GM23338 (cell line): ENCODE data around the gene KLHL7. TPM values are rescaled to one million over a fixed set of nuclear protein-coding genes. Genes with fewer than 3 reads are reported as not detected.

Experiments used
- ATAC-seq: fragments of 200-7000 bp; cut with Tn5 transposase; 3 replicates; pipeline ENCODE4 v1.9.1; 2020
- DNase-seq: peaks from one replicate; pipeline ENCODE4 v3.0.0-alpha.2; 2015; ENCODE audit warnings: low spot score
- H2AFZ ChIP-seq: fragments of 200-600 bp; sonication (generic); 2 replicates; pipeline ENCODE4 v1.8.0; 2016; ENCODE audit warnings: antibody characterized with exemption, mild to moderate bottlenecking, moderate library complexity
- H3F3A ChIP-seq: fragments of 200-600 bp; sonication (generic); replicated peaks from 2 replicates; pipeline ENCODE4 v1.8.0; 2017; ENCODE audit warnings: antibody characterized with exemption, mixed run types, low read depth
- H3K27ac ChIP-seq: fragments of 200-600 bp; sonication (generic); 2 replicates; pipeline ENCODE4 v1.6.1; 2016; ENCODE audit warnings: low read depth
- H3K27me3 ChIP-seq: fragments of 200-600 bp; sonication (generic); 2 replicates; pipeline ENCODE4 v1.8.0; 2016; ENCODE audit warnings: mild to moderate bottlenecking, mixed run types, moderate library complexity; ENCODE audit not compliant: insufficient read depth
- H3K36me3 ChIP-seq: fragments of 200-600 bp; sonication (generic); 2 replicates; pipeline ENCODE4 v1.8.0; 2016; ENCODE audit warnings: mild to moderate bottlenecking; ENCODE audit not compliant: insufficient read depth
- H3K4me1 ChIP-seq: fragments of 200-600 bp; sonication (generic); 2 replicates; pipeline ENCODE4 v1.8.0; 2016; ENCODE audit warnings: mild to moderate bottlenecking, moderate library complexity; ENCODE audit not compliant: insufficient read depth
- H3K4me2 ChIP-seq: fragments of 200-600 bp; sonication (generic); 2 replicates; pipeline ENCODE4 v1.7.1; 2017; ENCODE audit warnings: mixed run types
- H3K4me3 ChIP-seq: fragments of 200-600 bp; sonication (generic); 2 replicates; pipeline ENCODE4 v1.6.1; 2016; ENCODE audit warnings: mixed run types
- H3K79me2 ChIP-seq: fragments of 200-600 bp; sonication (generic); replicated peaks from 2 replicates; pipeline ENCODE4 v1.8.0; 2017; ENCODE audit warnings: mild to moderate bottlenecking; ENCODE audit not compliant: insufficient read depth
- H3K9me2 ChIP-seq: fragments of 200-600 bp; sonication (generic); 2 replicates; pipeline ENCODE4 v1.8.0; 2017; ENCODE audit not compliant: insufficient read depth
- H4K20me1 ChIP-seq: fragments of 200-600 bp; sonication (generic); replicated peaks from 2 replicates; pipeline ENCODE4 v1.8.0; 2017; ENCODE audit warnings: mild to moderate bottlenecking; ENCODE audit not compliant: insufficient read depth
- H3K27ac Mint-ChIP-seq: 2 replicates; pipeline ENCODE4 v1.8.0; 2020; ENCODE audit warnings: inconsistent platforms, mild to moderate bottlenecking, moderate library complexity, mixed read lengths
- H3K27me3 Mint-ChIP-seq: 3 replicates; pipeline ENCODE4 v1.8.0; 2022; ENCODE audit warnings: low read depth, mild to moderate bottlenecking, moderate library complexity, mixed read lengths, inconsistent platforms; ENCODE audit not compliant: insufficient read depth, poor library complexity
- H3K36me3 Mint-ChIP-seq: 3 replicates; pipeline ENCODE4 v1.8.0; 2021; ENCODE audit warnings: low read depth, mild to moderate bottlenecking, inconsistent platforms, moderate library complexity, mixed read lengths
- H3K4me1 Mint-ChIP-seq: 3 replicates; pipeline ENCODE4 v1.8.0; 2020; ENCODE audit warnings: mild to moderate bottlenecking, inconsistent platforms, mixed read lengths
- H3K4me3 Mint-ChIP-seq: 3 replicates; pipeline ENCODE4 v1.8.0; 2021; ENCODE audit warnings: moderate library complexity, mild to moderate bottlenecking, inconsistent platforms, mixed read lengths
- H3K9me3 Mint-ChIP-seq: 3 replicates; pipeline ENCODE4 v1.8.0; 2020; ENCODE audit warnings: moderate library complexity, mild to moderate bottlenecking, inconsistent platforms, mixed read lengths
- CREB1 ChIP-seq: fragments of 250-450 bp; sonication (Bioruptor Pico); IDR thresholded peaks from 2 replicates; pipeline ENCODE4 v1.5.0; 2020; ENCODE audit warnings: low read depth, mild to moderate bottlenecking, moderate library complexity
- EZH2 ChIP-seq: fragments of 200-600 bp; sonication (generic); IDR thresholded peaks from one replicate; pipeline ENCODE4 v1.8.0; 2017; ENCODE audit warnings: antibody characterized with exemption, mild to moderate bottlenecking, low read depth; ENCODE audit not compliant: unreplicated experiment
- EZH2phosphoT487 ChIP-seq: fragments of 200-600 bp; sonication (generic); IDR thresholded peaks from one replicate; pipeline ENCODE4 v1.8.1; 2018; ENCODE audit warnings: antibody characterized with exemption; ENCODE audit not compliant: unreplicated experiment
- JUNB ChIP-seq: IDR thresholded peaks from one replicate; pipeline ENCODE4 v1.6.1; 2016; ENCODE audit warnings: antibody characterized with exemption; ENCODE audit not compliant: unreplicated experiment
- NANOG ChIP-seq: IDR thresholded peaks from 2 replicates; pipeline ENCODE4 v1.6.1; 2016; ENCODE audit warnings: antibody characterized with exemption, borderline replicate concordance
- POLR2AphosphoS5 ChIP-seq: IDR thresholded peaks from 2 replicates; pipeline ENCODE4 v1.6.1; 2016; ENCODE audit warnings: antibody characterized with exemption, low read depth
- STAT1 ChIP-seq: IDR thresholded peaks from one replicate; pipeline ENCODE4 v1.6.1; 2016; ENCODE audit warnings: antibody characterized with exemption; ENCODE audit not compliant: unreplicated experiment
- ZNF114 ChIP-seq: fragments of 250-450 bp; sonication (Bioruptor Pico); IDR thresholded peaks from 2 replicates; pipeline ENCODE4 v1.5.0; 2020; ENCODE audit warnings: mild to moderate bottlenecking, moderate library complexity
- ZNF331 ChIP-seq: fragments of 250-450 bp; sonication (Bioruptor Pico); IDR thresholded peaks from 2 replicates; pipeline ENCODE4 v1.5.0; 2020; ENCODE audit warnings: low read depth, mild to moderate bottlenecking, moderate library complexity
- polyA plus RNA-seq: library from polyadenylated mRNA; unstranded; fragments of >200 nt; fragmentation: Nextera tagmentation; extraction: Ambion mirVana; gene quantifications from 2 replicates; pipeline ENCODE4 v1.2.1, GENCODE V29; 2016
- total RNA-seq: library from RNA; depleted of rRNA; stranded (reverse); fragments of >200 nt; shearing (Covaris generic); gene quantifications from 2 replicates; pipeline ENCODE4 v1.2.3, GENCODE V29; 2014
- TF ChIP-seq, protein P1 (sequence below): fragments of 250-450 bp; sonication (Bioruptor Pico); IDR thresholded peaks from 2 replicates; pipeline ENCODE4 v1.5.0; 2020; ENCODE audit warnings: mild to moderate bottlenecking, moderate library complexity
- TF ChIP-seq, protein P2 (sequence below): IDR thresholded peaks from 2 replicates; pipeline ENCODE4 v1.6.1; 2016; ENCODE audit warnings: antibody characterized with exemption
- TF ChIP-seq, protein P3 (sequence below), 2 experiments: fragments of 200-600 bp in 1 of 2; sonication (generic) in 1 of 2; conservative IDR thresholded peaks; 2 replicates each; pipeline versions ENCODE4 v1.5.1 to v1.6.1; 2016 to 2017; ENCODE audit warnings: antibody characterized with exemption in 2 of 2, low read depth in 2 of 2, mild to moderate bottlenecking in 2 of 2, moderate library complexity in 1 of 2
- TF ChIP-seq, protein P4 (sequence below): IDR thresholded peaks from one replicate; pipeline ENCODE4 v1.6.1; 2018; ENCODE audit warnings: antibody characterized with exemption; ENCODE audit not compliant: unreplicated experiment

The KLHL7 gene
- total and polyA plus RNA-seq, 2 experiments from 2014 or later: 92.5 to 119 TPM

DNA sequence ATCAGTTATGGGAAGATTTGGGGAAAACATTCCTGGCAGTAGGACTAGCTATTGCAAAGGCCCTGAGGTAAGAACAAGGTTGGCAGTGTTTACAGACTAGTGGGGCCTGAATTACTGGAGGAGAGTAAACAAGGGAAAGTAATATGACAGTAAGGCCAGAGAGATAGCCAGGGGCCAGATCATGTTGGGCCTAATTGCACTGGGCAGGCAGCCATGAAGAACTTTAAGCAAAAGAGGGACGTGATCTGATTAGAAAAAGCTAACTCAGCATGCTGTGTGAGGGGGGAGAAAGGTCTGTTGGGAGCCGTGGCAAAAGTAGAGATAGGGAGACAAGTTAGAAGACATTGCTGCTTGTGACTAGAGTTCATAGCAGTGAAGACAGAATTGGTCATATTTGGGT, 85.4 kb downstream of the KLHL7 start:
- Mint-ChIP-seq H3K36me3 (peaks cover 62% of the 10 kb centered on the region), H3K27ac (no peak overlapping the region), H3K27me3 (peaks cover 2% of the 10 kb centered on the region), H3K4me3 (no peak overlapping the region), H3K9me3 (no peaks in the 10 kb centered on the region), H3K4me1 (no peaks in the 10 kb centered on the region)
- Histone ChIP-seq H3K27ac (no peak overlapping the region), H3K4me1 (no peaks in the 10 kb centered on the region), H3F3A (no peaks in the 10 kb centered on the region), H3K4me2 (no peak overlapping the region), H3K79me2 (peaks cover 12% of the 10 kb centered on the region), H4K20me1 (0 out of 2 replicates have a peak, but pooled peaks cover 3% of the 10 kb centered on the region), H2AFZ (no peak overlapping the region), H3K9me2 (no peaks in the 10 kb centered on the region), H3K27me3 (no peaks in the 10 kb centered on the region), H3K36me3 (peaks cover 30% of the 10 kb centered on the region), H3K4me3 (no peak overlapping the region)
- DNase-seq (no peak), ATAC-seq (no peak)
- TF ChIP-seq, protein P1, sequence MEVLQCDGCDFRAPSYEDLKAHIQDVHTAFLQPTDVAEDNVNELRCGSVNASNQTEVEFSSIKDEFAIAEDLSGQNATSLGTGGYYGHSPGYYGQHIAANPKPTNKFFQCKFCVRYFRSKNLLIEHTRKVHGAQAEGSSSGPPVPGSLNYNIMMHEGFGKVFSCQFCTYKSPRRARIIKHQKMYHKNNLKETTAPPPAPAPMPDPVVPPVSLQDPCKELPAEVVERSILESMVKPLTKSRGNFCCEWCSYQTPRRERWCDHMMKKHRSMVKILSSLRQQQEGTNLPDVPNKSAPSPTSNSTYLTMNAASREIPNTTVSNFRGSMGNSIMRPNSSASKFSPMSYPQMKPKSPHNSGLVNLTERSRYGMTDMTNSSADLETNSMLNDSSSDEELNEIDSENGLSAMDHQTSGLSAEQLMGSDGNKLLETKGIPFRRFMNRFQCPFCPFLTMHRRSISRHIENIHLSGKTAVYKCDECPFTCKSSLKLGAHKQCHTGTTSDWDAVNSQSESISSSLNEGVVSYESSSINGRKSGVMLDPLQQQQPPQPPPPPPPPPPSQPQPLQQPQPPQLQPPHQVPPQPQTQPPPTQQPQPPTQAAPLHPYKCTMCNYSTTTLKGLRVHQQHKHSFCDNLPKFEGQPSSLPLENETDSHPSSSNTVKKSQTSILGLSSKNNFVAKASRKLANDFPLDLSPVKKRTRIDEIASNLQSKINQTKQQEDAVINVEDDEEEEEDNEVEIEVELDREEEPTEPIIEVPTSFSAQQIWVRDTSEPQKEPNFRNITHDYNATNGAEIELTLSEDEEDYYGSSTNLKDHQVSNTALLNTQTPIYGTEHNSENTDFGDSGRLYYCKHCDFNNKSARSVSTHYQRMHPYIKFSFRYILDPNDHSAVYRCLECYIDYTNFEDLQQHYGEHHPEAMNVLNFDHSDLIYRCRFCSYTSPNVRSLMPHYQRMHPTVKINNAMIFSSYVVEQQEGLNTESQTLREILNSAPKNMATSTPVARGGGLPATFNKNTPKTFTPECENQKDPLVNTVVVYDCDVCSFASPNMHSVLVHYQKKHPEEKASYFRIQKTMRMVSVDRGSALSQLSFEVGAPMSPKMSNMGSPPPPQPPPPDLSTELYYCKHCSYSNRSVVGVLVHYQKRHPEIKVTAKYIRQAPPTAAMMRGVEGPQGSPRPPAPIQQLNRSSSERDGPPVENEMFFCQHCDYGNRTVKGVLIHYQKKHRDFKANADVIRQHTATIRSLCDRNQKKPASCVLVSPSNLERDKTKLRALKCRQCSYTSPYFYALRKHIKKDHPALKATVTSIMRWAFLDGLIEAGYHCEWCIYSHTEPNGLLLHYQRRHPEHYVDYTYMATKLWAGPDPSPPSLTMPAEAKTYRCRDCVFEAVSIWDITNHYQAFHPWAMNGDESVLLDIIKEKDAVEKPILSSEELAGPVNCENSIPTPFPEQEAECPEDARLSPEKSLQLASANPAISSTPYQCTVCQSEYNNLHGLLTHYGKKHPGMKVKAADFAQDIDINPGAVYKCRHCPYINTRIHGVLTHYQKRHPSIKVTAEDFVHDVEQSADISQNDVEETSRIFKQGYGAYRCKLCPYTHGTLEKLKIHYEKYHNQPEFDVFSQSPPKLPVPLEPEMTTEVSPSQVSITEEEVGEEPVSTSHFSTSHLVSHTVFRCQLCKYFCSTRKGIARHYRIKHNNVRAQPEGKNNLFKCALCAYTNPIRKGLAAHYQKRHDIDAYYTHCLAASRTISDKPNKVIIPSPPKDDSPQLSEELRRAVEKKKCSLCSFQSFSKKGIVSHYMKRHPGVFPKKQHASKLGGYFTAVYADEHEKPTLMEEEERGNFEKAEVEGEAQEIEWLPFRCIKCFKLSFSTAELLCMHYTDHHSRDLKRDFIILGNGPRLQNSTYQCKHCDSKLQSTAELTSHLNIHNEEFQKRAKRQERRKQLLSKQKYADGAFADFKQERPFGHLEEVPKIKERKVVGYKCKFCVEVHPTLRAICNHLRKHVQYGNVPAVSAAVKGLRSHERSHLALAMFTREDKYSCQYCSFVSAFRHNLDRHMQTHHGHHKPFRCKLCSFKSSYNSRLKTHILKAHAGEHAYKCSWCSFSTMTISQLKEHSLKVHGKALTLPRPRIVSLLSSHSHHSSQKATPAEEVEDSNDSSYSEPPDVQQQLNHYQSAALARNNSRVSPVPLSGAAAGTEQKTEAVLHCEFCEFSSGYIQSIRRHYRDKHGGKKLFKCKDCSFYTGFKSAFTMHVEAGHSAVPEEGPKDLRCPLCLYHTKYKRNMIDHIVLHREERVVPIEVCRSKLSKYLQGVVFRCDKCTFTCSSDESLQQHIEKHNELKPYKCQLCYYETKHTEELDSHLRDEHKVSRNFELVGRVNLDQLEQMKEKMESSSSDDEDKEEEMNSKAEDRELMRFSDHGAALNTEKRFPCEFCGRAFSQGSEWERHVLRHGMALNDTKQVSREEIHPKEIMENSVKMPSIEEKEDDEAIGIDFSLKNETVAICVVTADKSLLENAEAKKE (CRISPR knock-in tag): no peak
- TF ChIP-seq STAT1 (no peak), EZH2phosphoT487 (no peak), ZNF114 (CRISPR knock-in tag) (no peak), ZNF331 (CRISPR knock-in tag) (no peak), POLR2AphosphoS5 (no peak), JUNB (no peak), EZH2 (no peak), NANOG (no peak), CREB1 (no peak)
- TF ChIP-seq, protein P2, sequence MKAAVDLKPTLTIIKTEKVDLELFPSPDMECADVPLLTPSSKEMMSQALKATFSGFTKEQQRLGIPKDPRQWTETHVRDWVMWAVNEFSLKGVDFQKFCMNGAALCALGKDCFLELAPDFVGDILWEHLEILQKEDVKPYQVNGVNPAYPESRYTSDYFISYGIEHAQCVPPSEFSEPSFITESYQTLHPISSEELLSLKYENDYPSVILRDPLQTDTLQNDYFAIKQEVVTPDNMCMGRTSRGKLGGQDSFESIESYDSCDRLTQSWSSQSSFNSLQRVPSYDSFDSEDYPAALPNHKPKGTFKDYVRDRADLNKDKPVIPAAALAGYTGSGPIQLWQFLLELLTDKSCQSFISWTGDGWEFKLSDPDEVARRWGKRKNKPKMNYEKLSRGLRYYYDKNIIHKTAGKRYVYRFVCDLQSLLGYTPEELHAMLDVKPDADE: no peak
- TF ChIP-seq, protein P3, sequence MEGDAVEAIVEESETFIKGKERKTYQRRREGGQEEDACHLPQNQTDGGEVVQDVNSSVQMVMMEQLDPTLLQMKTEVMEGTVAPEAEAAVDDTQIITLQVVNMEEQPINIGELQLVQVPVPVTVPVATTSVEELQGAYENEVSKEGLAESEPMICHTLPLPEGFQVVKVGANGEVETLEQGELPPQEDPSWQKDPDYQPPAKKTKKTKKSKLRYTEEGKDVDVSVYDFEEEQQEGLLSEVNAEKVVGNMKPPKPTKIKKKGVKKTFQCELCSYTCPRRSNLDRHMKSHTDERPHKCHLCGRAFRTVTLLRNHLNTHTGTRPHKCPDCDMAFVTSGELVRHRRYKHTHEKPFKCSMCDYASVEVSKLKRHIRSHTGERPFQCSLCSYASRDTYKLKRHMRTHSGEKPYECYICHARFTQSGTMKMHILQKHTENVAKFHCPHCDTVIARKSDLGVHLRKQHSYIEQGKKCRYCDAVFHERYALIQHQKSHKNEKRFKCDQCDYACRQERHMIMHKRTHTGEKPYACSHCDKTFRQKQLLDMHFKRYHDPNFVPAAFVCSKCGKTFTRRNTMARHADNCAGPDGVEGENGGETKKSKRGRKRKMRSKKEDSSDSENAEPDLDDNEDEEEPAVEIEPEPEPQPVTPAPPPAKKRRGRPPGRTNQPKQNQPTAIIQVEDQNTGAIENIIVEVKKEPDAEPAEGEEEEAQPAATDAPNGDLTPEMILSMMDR (conservative IDR thresholded peaks at IDR 0.05; ENCODE audit: low read depth in 2 of 2): no peak
- TF ChIP-seq, protein P4, sequence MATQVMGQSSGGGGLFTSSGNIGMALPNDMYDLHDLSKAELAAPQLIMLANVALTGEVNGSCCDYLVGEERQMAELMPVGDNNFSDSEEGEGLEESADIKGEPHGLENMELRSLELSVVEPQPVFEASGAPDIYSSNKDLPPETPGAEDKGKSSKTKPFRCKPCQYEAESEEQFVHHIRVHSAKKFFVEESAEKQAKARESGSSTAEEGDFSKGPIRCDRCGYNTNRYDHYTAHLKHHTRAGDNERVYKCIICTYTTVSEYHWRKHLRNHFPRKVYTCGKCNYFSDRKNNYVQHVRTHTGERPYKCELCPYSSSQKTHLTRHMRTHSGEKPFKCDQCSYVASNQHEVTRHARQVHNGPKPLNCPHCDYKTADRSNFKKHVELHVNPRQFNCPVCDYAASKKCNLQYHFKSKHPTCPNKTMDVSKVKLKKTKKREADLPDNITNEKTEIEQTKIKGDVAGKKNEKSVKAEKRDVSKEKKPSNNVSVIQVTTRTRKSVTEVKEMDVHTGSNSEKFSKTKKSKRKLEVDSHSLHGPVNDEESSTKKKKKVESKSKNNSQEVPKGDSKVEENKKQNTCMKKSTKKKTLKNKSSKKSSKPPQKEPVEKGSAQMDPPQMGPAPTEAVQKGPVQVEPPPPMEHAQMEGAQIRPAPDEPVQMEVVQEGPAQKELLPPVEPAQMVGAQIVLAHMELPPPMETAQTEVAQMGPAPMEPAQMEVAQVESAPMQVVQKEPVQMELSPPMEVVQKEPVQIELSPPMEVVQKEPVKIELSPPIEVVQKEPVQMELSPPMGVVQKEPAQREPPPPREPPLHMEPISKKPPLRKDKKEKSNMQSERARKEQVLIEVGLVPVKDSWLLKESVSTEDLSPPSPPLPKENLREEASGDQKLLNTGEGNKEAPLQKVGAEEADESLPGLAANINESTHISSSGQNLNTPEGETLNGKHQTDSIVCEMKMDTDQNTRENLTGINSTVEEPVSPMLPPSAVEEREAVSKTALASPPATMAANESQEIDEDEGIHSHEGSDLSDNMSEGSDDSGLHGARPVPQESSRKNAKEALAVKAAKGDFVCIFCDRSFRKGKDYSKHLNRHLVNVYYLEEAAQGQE: no peak
